B cell (primary cell): Measurements from ENCODE around the gene ZNF776. TPM values are rescaled to one million over a fixed set of nuclear protein-coding genes. Genes with fewer than 3 reads are reported as not detected.
A peak's percentile ranks its signal among the peaks of the same experiment; 100 is the strongest.

Experiments used
- ATAC-seq: fragments of 200-7000 bp; cut with Tn5 transposase; one replicate; pipeline ENCODE4 v1.10.0; 2021; ENCODE audit warnings: low read depth, mild to moderate bottlenecking, moderate number of reproducible peaks, moderate library complexity
- CTCF ChIA-PET: fragments of 350-600 bp; sonication (Branson Sonifier 250); formaldehyde crosslinking; loops from one replicate; lab custom pipeline; 2021; ENCODE audit warnings: antibody characterized with exemption, inconsistent platforms; lab: Charles Lee
- POLR2A ChIA-PET: fragments of 350-600 bp; sonication (Branson Sonifier 250); formaldehyde crosslinking; loops from one replicate; lab custom pipeline; 2021; ENCODE audit warnings: antibody characterized with exemption; lab: Charles Lee
- DNase-seq: peaks from one replicate; pipeline ENCODE4 v3.0.0; 2013
- H2AFZ ChIP-seq: 2 replicates; pipeline ENCODE4 v1.6.1; 2012; ENCODE audit warnings: mild to moderate bottlenecking, low read depth, low read length; ENCODE audit not compliant: insufficient read depth, poor library complexity, severe bottlenecking
- H3K27ac ChIP-seq, 2 donors: 1 replicate in 1 of 2; 2 replicates in 1 of 2; pipeline ENCODE4 v1.5.1; 2012 to 2013; ENCODE audit warnings: low read length in 2 of 2, mild to moderate bottlenecking in 2 of 2, moderate library complexity in 1 of 2
- H3K27me3 ChIP-seq, 4 experiments: fragments of 200-600 bp in 1 of 4; sonication (generic) in 1 of 4; replicated peaks in 1 of 4; 1 replicate in 2 of 4; 2 replicates in 2 of 4; pipeline versions ENCODE4 v1.6.1 to v1.7.0; 2013 to 2016; ENCODE audit warnings: low read length in 3 of 4, mild to moderate bottlenecking in 2 of 4, mixed read lengths in 1 of 4, moderate library complexity in 1 of 4; ENCODE audit not compliant: insufficient read depth in 4 of 4, control insufficient read depth in 3 of 4; ENCODE audit errors: control extremely low read depth in 1 of 4
- H3K36me3 ChIP-seq, 2 experiments: replicated peaks in 1 of 2; 1 replicate in 1 of 2; 2 replicates in 1 of 2; pipeline versions ENCODE4 v1.6.1 to v1.7.1; 2013; ENCODE audit warnings: low read length in 1 of 2; ENCODE audit not compliant: insufficient read depth in 2 of 2, control insufficient read depth in 1 of 2; ENCODE audit errors: control extremely low read depth in 1 of 2, extremely low read depth in 1 of 2
- H3K4me1 ChIP-seq, 2 donors: fragments of 200-600 bp in 1 of 2; sonication (generic) in 1 of 2; 1 replicate in 1 of 2; 2 replicates in 1 of 2; pipeline versions ENCODE4 v1.5.1 to v1.6.1; 2013 to 2017; ENCODE audit warnings: low read length in 2 of 2; ENCODE audit not compliant: control insufficient read depth in 2 of 2, insufficient read depth in 2 of 2
- H3K4me2 ChIP-seq: replicated peaks from 2 replicates; pipeline ENCODE3; 2012; ENCODE audit warnings: mild to moderate bottlenecking, low read depth, low read length; ENCODE audit not compliant: poor library complexity, severe bottlenecking
- H3K4me3 ChIP-seq, 5 experiments: fragments of 200-600 bp in 1 of 5; sonication (generic) in 1 of 5; 1 replicate in 3 of 5; 2 replicates in 2 of 5; pipeline versions ENCODE4 v1.5.1 to v1.7.0; 2011 to 2016; ENCODE audit warnings: low read length in 4 of 5, mild to moderate bottlenecking in 4 of 5, low read depth in 2 of 5, control low read depth in 1 of 5, moderate library complexity in 1 of 5; ENCODE audit not compliant: insufficient read depth in 1 of 5; ENCODE audit errors: control extremely low read depth in 1 of 5, extremely low read depth in 1 of 5
- H3K79me2 ChIP-seq: fragments of 200-600 bp; sonication (generic); one replicate; pipeline ENCODE4 v1.6.0; 2016; ENCODE audit warnings: low read length; ENCODE audit not compliant: control insufficient read depth, insufficient read depth
- H3K9ac ChIP-seq: fragments of 200-600 bp; sonication (generic); 2 replicates; pipeline ENCODE4 v1.6.1; 2017; ENCODE audit warnings: mild to moderate bottlenecking, low read length, moderate library complexity
- H3K9me3 ChIP-seq, 3 donors: one replicate each; pipeline versions ENCODE4 v1.6.1 to v1.7.1; 2013; ENCODE audit warnings: low read length in 2 of 3; ENCODE audit not compliant: control insufficient read depth in 2 of 3, insufficient read depth in 1 of 3; ENCODE audit errors: control extremely low read depth in 1 of 3
- H4K20me1 ChIP-seq: 2 replicates; pipeline ENCODE4 v1.6.0; 2012; ENCODE audit warnings: mild to moderate bottlenecking, low read length; ENCODE audit not compliant: insufficient read depth, control insufficient read depth, poor library complexity, severe bottlenecking
- H3K27ac Mint-ChIP-seq: one replicate; pipeline ENCODE4 v1.8.0; 2021; ENCODE audit warnings: mixed read lengths
- H3K27me3 Mint-ChIP-seq: one replicate; pipeline ENCODE4 v1.8.0; 2021; ENCODE audit warnings: mixed read lengths
- H3K4me1 Mint-ChIP-seq: one replicate; pipeline ENCODE4 v1.8.0; 2021; ENCODE audit warnings: mixed read lengths
- H3K4me3 Mint-ChIP-seq: one replicate; pipeline ENCODE4 v1.8.0; 2021; ENCODE audit warnings: mixed read lengths
- H3K9me3 Mint-ChIP-seq: one replicate; pipeline ENCODE4 v1.8.0; 2022; ENCODE audit warnings: mixed read lengths; ENCODE audit not compliant: insufficient read depth
- CTCF ChIP-seq: fragments of 200-600 bp; IDR thresholded peaks from one replicate; pipeline ENCODE4 v1.8.0; 2022; ENCODE audit warnings: antibody characterized with exemption, mild to moderate bottlenecking
- EZH2 ChIP-seq: IDR thresholded peaks from 2 replicates; pipeline ENCODE4 v1.6.1; 2012; ENCODE audit warnings: borderline replicate concordance, low read depth, mild to moderate bottlenecking, moderate library complexity, low read length; ENCODE audit not compliant: insufficient read depth, poor library complexity, severe bottlenecking
- WGBS: methylation state at CpG from one replicate; pipeline ENCODE4 v1.1.5; 2013; ENCODE audit warnings: missing lambda C conversion rate; ENCODE audit not compliant: insufficient coverage; 5-methylcytosine and 5-hydroxymethylcytosine counted together
- intact Hi-C: fragments of 100-400 bp; cut with micrococcal nuclease; formaldehyde crosslinking; loops from one replicate; pipeline ENCODE4 v1.10.0; 2022
- polyA plus RNA-seq: library from polyadenylated mRNA; depleted of rRNA; stranded (reverse); fragments of >200 nt; gene quantifications from 2 replicates; pipeline ENCODE4 v1.2.3, GENCODE V29; 2012
- total RNA-seq, 2 donors: library from RNA; stranded (reverse); fragments of 120-200 nt in 1 of 2; gene quantifications; 1 replicate in 1 of 2; 2 replicates in 1 of 2; pipeline versions ENCODE4 v1.2.3 to v1.2.4, GENCODE V29; 2013 to 2022

The ZNF776 gene
- total and polyA plus RNA-seq, 2 donors (not counting 1 experiment from before 2014, with no cell fraction given): 15.6 to 47.5 TPM

GRCh38 chr19:57803265-57803593 is 56.6 kb downstream of the ZNF776 start:
- peaks cover 33% of the 10 kb centered on the region for H3K79me2 ChIP-seq
- H3K9me3 Mint-ChIP-seq: no peaks in the 10 kb centered on the region
- peak overlapping the region in 1 of 2 donors; percentile 20 for H3K27ac ChIP-seq
- peak overlapping the region in 3 of 5 experiments; percentile 7 to 64 (median 48) for H3K4me3 ChIP-seq
- peak overlapping the region; percentile 42 for H3K9ac ChIP-seq
- 13% methylated on average over 6 of the region's 6 CpGs for WGBS
- H3K27me3 Mint-ChIP-seq: no peaks in the 10 kb centered on the region
- peaks cover 4 to 11% of the 10 kb centered on the region in 2 experiments for H3K36me3 ChIP-seq
- DNase-seq: no peak
- H3K9me3 ChIP-seq: no peaks in the 10 kb centered on the region
- H4K20me1 ChIP-seq: peaks cover 7% of the 10 kb centered on the region
- peak overlapping the region; percentile 83 for H3K4me3 Mint-ChIP-seq
- ChIA-PET POLR2A (interaction anchor here (0.6 kb wide), 1 partner anchor 11 kb away, joined by 3 read pairs; the partner anchor contains the start of gene ZNF552), CTCF (no interaction called here)
- H3K27ac Mint-ChIP-seq: peak overlapping the region; percentile 50
- H3K4me1 ChIP-seq: peaks cover 16 to 27% of the 10 kb centered on the region in 2 donors
- H3K4me1 Mint-ChIP-seq: peaks cover 46% of the 10 kb centered on the region
- no peaks in the 10 kb centered on the region for H3K27me3 ChIP-seq
- no peak for ATAC-seq
- intact Hi-C loops: no loop called here
- H2AFZ ChIP-seq: peak overlapping the region; percentile 1
- no peak for TF ChIP-seq CTCF
- no peak for TF ChIP-seq EZH2
- H3K4me2 ChIP-seq: peak overlapping the region; percentile 54

DNA sequence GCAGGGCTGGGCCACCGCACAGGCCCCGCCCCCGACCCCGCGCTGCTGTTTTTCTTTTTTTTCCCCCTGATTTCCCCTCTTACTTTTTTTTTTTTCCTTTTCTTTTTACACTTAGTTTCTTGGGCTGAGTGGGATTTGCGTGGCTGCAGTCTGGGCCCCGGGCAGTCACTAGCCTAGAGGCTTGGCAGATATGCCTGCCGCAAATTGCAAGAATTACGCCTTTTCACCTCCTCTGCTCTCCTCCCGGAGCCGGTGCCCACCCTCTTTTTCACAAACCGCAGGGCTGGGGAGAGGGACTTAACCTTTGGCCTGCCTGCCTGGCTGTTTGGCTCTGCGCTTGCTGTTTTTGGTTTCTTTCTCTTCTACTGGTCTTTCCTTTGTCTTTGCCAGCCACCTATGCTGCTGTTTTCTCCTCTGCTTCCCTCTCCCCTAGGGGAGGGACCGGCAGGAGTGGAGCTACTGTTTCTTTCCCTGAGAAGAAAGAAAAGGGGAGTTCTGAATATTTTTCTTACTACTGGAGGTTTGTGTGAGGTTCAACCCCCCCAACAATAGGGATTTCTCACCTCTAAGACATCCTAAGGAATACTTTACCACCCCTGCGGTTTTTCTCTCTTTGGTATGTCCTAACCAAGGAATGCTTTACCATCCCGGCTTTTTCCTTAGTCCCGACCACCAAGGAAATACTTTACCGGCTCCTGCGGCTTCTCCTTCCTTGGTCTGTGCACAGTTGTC is 57.1 kb downstream of the ZNF776 start:
- Histone ChIP-seq H3K79me2 (peaks cover 36% of the 10 kb centered on the region), H3K36me3 (peaks cover 6 to 14% of the 10 kb centered on the region in 2 experiments), H3K9ac (peak overlapping the region; percentile 42), H3K9me3 (no peaks in the 10 kb centered on the region), H3K27me3 (no peaks in the 10 kb centered on the region), H3K4me1 (peaks cover 16 to 27% of the 10 kb centered on the region in 2 donors), H4K20me1 (peaks cover 7% of the 10 kb centered on the region), H2AFZ (peak overlapping the region; percentile 1), H3K4me2 (peak overlapping the region; percentile 54), H3K4me3 (peak overlapping the region in 3 of 5 experiments; percentile 7 to 64 (median 48)), H3K27ac (peak overlapping the region in 1 of 2 donors; percentile 20)
- ATAC-seq: peak; percentile 17
- POLR2A ChIA-PET: interaction anchor here (0.6 kb wide), 1 partner anchor 11 kb away, joined by 3 read pairs; the partner anchor contains the start of gene ZNF552
- TF ChIP-seq EZH2 (no peak), CTCF (no peak)
- Mint-ChIP-seq H3K27ac (peak overlapping the region; percentile 50), H3K4me3 (peak overlapping the region; percentile 83), H3K27me3 (no peaks in the 10 kb centered on the region), H3K9me3 (no peaks in the 10 kb centered on the region), H3K4me1 (peaks cover 46% of the 10 kb centered on the region)
- intact Hi-C loops: no loop called here
- 21% methylated on average over 13 of the region's 19 CpGs for WGBS
- peak; percentile 34 for DNase-seq
- CTCF ChIA-PET: no interaction called here
